HG03159 (cell line): Measurements from ENCODE around the gene ZSCAN5A.
"Not testable (repeated sequence)": the region's sequence is repeated elsewhere in the genome, so short reads cannot be mapped to it uniquely, and the experiment has no call there.

Experiments used
- ATAC-seq: cut with Tn5 transposase; IDR thresholded peaks from one replicate; pipeline ENCODE4 v1.9.1; 2021; ENCODE audit warnings: mild to moderate bottlenecking, moderate library complexity; ENCODE audit not compliant: unreplicated experiment

ZSCAN5A gene

GRCh38 chr19:56273563-56274117, 41.0 kb downstream of the ZSCAN5A start:
- no peak for ATAC-seq

GRCh38 chr19:56272161-56272798, 42.4 kb downstream of the ZSCAN5A start, which contains the start of gene EDDM13:
EDDM13 (plus strand) TSS chr19:56272748; CDS start chr19:56272835, 87 bp downstream.
- ATAC-seq, result no peak

DNA sequence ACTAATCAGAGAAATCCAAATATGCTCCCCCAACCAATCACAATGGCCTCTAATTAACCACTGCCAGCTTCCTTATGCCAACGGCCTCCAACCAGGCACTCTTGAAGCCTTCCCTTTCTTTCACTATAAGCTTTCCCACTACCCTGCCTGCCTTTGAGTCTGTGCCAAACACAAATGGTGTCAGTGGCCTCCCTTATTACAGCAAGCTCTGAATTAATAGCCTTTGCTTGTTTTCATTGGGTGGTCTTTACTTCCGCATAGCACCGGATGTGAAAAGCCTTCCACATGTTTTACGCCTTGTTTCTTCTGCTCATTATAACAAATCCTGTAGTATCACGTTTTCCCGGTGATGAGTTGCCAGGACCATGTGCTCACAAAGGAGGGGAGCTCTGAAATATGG, 43.5 kb downstream of the ZSCAN5A start:
- ATAC-seq, result no peak

DNA sequence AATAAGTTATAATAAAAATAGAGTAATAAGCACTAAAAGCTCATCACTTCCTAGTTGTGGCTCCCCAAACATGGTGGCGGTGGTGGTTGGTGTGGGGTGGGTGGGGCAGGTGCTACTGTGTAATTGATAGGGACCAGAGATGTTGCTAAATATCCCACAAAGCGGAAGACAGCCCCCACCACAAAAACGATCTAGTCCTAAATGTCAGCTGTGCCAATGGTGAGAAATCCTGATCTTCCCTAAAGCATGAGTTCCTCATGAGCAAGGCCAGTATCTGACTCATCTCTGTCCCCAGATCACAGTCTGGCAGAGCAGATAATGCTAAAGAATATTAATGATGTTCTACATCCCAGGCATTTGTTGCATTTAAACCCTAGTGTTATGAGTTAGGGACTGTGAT, 44.0 kb downstream of the ZSCAN5A start:
- no peak for ATAC-seq

DNA sequence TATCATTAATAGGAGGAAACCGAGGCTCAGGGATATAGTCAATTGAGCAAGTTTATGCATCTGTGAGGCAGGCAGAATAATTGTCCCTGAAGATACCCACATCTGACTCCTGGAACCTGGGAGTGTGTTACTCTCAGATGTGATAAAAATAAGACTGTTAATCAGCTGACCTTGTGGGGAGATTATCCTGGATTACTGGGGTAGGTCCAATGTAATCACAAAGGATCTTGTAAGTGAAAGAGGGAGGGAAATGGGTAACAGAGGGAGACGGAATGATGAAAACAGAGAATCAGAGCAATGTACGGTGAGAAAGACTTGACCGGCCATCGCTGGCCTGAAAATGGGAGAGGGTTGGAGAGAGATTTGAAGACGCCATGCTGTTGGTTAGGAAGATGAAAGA, 45.3 kb downstream of the ZSCAN5A start:
- ATAC-seq, result no peak

DNA sequence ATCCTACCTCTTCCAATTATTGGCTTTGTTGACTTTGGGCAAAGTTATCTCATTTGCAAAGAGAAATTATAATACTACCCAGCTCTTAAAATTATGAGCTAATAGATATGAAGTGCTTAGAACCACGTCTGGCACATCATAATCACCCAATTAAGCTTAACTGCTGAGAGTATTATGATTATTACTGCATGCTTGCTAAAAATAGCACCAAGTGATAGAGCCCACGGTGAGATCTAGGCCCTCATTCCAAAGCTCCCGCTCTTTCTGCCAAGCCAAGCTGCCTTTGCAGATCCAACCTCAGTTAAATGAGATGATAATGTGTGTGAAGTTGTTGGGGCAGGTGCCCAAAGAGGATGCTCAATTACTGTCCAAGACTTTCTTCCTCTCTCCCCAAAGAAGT, 48.6 kb downstream of the ZSCAN5A start:
- ATAC-seq, result no peak

DNA sequence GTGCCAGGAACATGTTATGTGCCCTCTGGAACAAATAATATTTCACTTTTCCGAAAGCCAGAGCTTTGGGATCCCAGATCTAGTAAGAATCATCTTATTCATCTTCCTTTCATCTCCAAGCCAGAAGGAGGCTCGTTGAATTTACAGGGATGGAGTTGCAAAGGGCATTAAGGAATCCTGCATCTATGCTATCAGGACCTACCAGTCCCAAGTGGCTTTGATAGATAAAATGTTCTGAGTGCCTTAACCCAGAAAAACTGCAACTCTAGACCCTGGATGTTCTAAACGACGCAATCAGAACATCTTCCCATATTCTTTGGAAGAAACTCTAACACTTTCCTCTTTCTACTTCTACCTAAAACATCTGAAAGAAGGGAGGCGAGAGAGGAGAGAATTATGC, 51.3 kb downstream of the ZSCAN5A start:
- ATAC-seq, result no peak

DNA sequence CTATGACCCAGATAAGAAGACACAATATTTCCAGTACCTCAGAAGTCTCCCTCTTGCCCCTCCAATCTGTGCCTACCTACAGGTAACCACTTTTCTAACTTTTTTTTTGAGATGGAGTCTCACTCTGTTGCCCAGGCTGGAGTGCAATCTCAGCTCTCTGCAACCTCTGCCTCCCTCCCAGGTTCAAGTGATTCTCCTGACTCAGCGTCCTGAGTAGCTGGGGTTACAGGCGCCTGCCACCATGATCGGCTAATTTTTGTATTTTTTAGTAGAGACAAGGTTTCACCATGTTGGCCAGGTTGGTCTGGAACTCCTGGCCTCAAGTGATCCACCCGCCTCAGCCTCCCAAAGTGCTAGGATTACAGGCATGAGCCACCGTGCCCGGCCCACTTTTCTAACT, 52.7 kb downstream of the ZSCAN5A start:
- not testable (repeated sequence) for ATAC-seq

DNA sequence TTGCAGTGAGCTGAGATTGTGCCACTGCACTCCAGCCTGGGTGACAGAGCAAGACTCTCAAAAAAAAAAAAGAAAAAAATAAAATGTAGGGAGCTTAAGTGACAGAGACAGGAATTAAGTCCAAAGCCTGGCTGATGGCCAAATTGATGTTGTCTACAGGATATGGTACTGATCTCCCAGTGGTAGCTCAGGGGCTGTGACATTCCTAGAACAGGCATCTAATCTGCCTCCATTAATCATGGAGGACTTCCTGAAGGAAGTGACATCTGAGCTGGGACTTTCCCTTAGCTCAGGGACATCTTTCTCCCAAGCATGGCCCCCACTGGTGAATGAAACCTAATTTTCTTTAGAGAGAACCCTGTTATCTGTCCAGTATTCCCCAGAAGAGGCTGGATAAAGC, 53.5 kb downstream of the ZSCAN5A start:
- ATAC-seq, result no peak

GRCh38 chr19:56258272-56258671, 56.4 kb downstream of the ZSCAN5A start:
- no peak for ATAC-seq

DNA sequence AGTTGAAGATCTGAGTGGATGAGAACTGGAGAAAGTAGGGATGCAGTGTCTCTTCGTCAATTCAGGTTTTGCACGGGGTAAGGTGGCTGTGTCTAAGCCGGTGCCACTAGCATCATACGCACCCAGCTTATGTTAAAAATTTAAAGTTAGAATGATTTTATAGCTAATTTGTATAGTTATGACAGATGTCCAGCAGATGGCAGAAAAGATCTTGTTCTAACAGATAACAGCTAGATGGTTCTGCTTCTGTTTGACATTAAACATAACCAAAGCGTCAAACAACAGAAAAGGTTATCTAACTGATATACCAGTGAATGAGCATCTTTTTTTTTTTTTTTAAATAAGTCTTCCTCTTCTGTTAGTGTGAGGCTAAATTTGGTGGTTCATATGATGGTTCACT, 60.9 kb downstream of the ZSCAN5A start:
- no peak for ATAC-seq

- no peak for ATAC-seq
Observed at GRCh38 chr19:56252699-56253422, 61.8 kb downstream of the ZSCAN5A start.

GRCh38 chr19:56248736-56249338, 65.8 kb downstream of the ZSCAN5A start:
- ATAC-seq, result not testable (repeated sequence)

DNA sequence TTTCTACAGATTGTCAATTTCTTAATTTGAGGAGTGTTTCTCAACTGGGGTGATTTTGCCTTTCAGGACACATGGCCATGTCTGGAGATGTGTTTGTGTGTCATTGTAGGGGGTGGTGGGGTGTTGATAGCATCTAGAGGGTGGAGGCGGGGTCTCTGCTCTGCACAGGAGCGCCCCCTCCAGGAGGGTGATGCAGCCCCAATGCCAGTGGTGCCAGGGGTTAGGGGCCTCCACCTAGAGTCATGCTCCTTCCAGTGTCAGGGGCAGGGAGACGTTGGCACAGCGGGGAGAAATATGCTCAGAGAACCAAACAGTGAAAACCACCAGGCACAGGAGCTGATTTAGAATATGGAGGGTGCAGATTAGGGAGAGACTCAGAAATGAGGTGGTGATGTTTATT, 68.9 kb downstream of the ZSCAN5A start:
- ATAC-seq, result not testable (repeated sequence)

- ATAC-seq, result no peak
Observed at GRCh38 chr19:56245121-56245740, 69.4 kb downstream of the ZSCAN5A start.

DNA sequence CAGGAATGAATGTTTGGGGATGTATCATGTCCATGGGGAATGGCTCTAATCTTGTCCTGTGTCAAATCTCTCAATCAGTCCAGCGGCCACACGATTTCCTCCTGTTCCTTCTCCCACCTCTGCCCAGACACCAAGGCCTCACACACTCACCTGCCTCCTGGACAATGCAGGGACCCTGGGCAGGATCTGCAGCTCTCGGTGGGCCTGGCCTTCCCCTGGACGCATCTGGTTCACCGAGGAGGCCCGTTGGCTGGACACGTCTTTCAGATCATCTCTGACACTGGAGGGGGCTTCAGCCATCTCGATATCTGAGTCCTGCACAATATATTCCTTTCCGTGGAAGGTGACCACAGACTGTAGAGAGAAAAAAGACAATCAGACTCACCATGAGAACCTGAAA, 91.2 kb downstream of the ZSCAN5A start:
- ATAC-seq, result no peak

- ATAC-seq, result no peak
Observed at GRCh38 chr19:56222901-56223300, 91.7 kb downstream of the ZSCAN5A start.

DNA sequence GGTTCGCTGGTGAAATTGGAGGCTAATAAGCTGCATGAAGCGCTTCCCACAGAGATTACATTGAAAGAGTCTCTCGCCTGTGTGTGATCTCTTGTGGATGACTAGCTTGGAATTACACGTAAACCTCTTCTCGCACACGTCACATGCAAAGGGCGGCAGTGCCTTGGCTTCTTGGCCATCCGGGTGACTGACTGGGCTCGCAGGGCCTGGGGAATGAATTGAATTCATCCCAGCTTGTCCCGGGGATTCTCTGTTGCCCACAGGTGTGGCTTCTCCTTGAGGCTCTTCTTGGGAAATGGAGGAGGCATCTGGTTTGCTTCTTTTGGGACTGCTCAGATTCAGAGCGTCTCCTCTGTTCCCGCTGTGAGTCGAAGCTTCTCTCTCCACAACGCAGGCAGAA, 92.8 kb downstream of the ZSCAN5A start:
- no peak for ATAC-seq

- not testable (repeated sequence) for ATAC-seq
Observed at GRCh38 chr19:56221442-56221841, 93.2 kb downstream of the ZSCAN5A start.

- no peak for ATAC-seq
Observed at GRCh38 chr19:56218961-56219360, 95.7 kb downstream of the ZSCAN5A start.
